Transverse colon (tissue), 4 donors: ENCODE results near the gene PRR16. TPM values are rescaled to one million over a fixed set of nuclear protein-coding genes. Genes with fewer than 3 reads are reported as not detected.

ENCODE experiments used
- DNase-seq: peaks from one replicate; pipeline ENCODE4 v3.0.0-alpha.2; 2019
- H3K27ac ChIP-seq, 4 donors: fragments of 200-600 bp; sonication (generic); 2 replicates each; pipeline ENCODE4 v1.5.1; 2016 to 2018; ENCODE audit warnings: inconsistent platforms in 4 of 4
- H3K27me3 ChIP-seq: fragments of 200-600 bp; sonication (generic); 2 replicates; pipeline ENCODE4 v1.5.1; 2017; ENCODE audit warnings: inconsistent platforms
- H3K36me3 ChIP-seq, 4 donors: fragments of 200-600 bp; sonication (generic); 2 replicates each; pipeline ENCODE4 v1.5.1; 2017 to 2019; ENCODE audit warnings: inconsistent platforms in 4 of 4
- H3K4me1 ChIP-seq, 4 donors: fragments of 200-600 bp; sonication (generic); 2 replicates each; pipeline ENCODE4 v1.5.1; 2017 to 2020; ENCODE audit warnings: inconsistent platforms in 4 of 4
- H3K4me3 ChIP-seq, 4 donors: fragments of 200-600 bp; sonication (generic); 1 replicate in 1 of 4; 2 replicates in 3 of 4; pipeline versions ENCODE4 v1.5.1 to v1.6.1; 2017 to 2019; ENCODE audit warnings: inconsistent platforms in 4 of 4
- H3K9me3 ChIP-seq, 2 donors: fragments of 200-600 bp; sonication (generic); 2 replicates each; pipeline ENCODE4 v1.5.1; 2017 to 2019; ENCODE audit warnings: inconsistent platforms in 2 of 2
- CTCF ChIP-seq, 5 experiments: fragments of 200-600 bp in 3 of 5; fragments of 450-650 bp in 2 of 5; sonication (generic) in 3 of 5; IDR thresholded peaks; 1 replicate in 2 of 5; 2 replicates in 3 of 5; pipeline ENCODE4 v1.5.1; 2016 to 2017; ENCODE audit warnings: antibody characterized with exemption in 5 of 5, inconsistent platforms in 3 of 5, mild to moderate bottlenecking in 2 of 5, moderate library complexity in 1 of 5
- EP300 ChIP-seq: sonication (generic); formaldehyde crosslinking; IDR thresholded peaks from one replicate; pipeline ENCODE4 v1.6.1; 2017; ENCODE audit warnings: antibody characterized with exemption, low read depth
- POLR2A ChIP-seq: fragments of 450-650 bp; IDR thresholded peaks from one replicate; pipeline ENCODE4 v1.6.1; 2016; ENCODE audit warnings: antibody characterized with exemption, mild to moderate bottlenecking, moderate library complexity
- POLR2AphosphoS5 ChIP-seq, 3 donors: sonication (generic); formaldehyde crosslinking; IDR thresholded peaks; one replicate each; pipeline ENCODE4 v1.6.1; 2016; ENCODE audit warnings: antibody characterized with exemption in 3 of 3
- WGBS, 2 donors: methylation state at CpG; one replicate each; pipeline ENCODE4 v1.1.5; 2018; ENCODE audit warnings: low coverage in 1 of 2; 5-methylcytosine and 5-hydroxymethylcytosine counted together
- in situ Hi-C, 4 donors: fragments of 200-750 bp; cut with MboI; loops; one replicate each; pipeline versions ENCODE4 v1.15.0 to v1.15.1; 2017; ENCODE audit warnings: low sequenced_read_pairs in 3 of 4, low pct_ligation_motif_present in 1 of 4, low pct_unique_long_range_greater_than_20kb in 1 of 4
- intact Hi-C: fragments of 100-400 bp; cut with DNase I; formaldehyde crosslinking; loops from one replicate; pipeline ENCODE4 v1.15.1; 2023; ENCODE audit warnings: low total_unique reads
- total RNA-seq, 4 donors: library from RNA; depleted of rRNA; stranded (reverse); fragments of >200 nt; gene quantifications; one replicate each; pipeline ENCODE4 v1.1.0, GENCODE V29; 2016

PRR16 gene
- total RNA-seq, 4 donors from 2014 or later, result 2.7 to 9.7 (median 6.3) TPM

GRCh38 chr5:120476063-120476462, 12.0 kb downstream of the PRR16 start:
- Histone ChIP-seq H3K4me1 (no peaks in the 10 kb centered on the region), H3K9me3 (no peaks in the 10 kb centered on the region), H3K36me3 (no peaks in the 10 kb centered on the region), H3K4me3 (no peak overlapping the region), H3K27me3 (no peaks in the 10 kb centered on the region), H3K27ac (no peak overlapping the region)
- TF ChIP-seq EP300, result no peak
- TF ChIP-seq POLR2AphosphoS5 (IDR thresholded peaks at IDR 0.05), result no peak
- no peak for TF ChIP-seq POLR2A
- no peak for TF ChIP-seq CTCF (IDR thresholded peaks at IDR 0.05)
- WGBS, 2 donors, result 76 to 89% methylated on average over 1 of the region's 1 CpG
- intact Hi-C loops, result no loop called here
- in situ Hi-C loops, result no loop called here
- DNase-seq, result no peak

- 76% methylated on average over 4 of the region's 4 CpGs for WGBS, 2 donors
Measured at GRCh38 chr5:120479066-120479465, 15.0 kb downstream of the PRR16 start.

GRCh38 chr5:120499876-120500563, 35.9 kb downstream of the PRR16 start:
- Histone ChIP-seq H3K9me3 (no peaks in the 10 kb centered on the region), H3K27me3 (no peaks in the 10 kb centered on the region), H3K4me3 (no peak overlapping the region), H3K27ac (no peak overlapping the region), H3K36me3 (no peaks in the 10 kb centered on the region), H3K4me1 (no peaks in the 10 kb centered on the region)
- no peak for DNase-seq
- in situ Hi-C loops (no loop called here), intact Hi-C loops (no loop called here)
- WGBS, 2 donors, result 76 to 80% methylated on average over 4 to 5 of the region's 5 CpGs
- TF ChIP-seq EP300, result no peak
- no peak for TF ChIP-seq CTCF (IDR thresholded peaks at IDR 0.05)
- no peak for TF ChIP-seq POLR2AphosphoS5 (IDR thresholded peaks at IDR 0.05)
- no peak for TF ChIP-seq POLR2A

More at GRCh38 chr5:120479066-120479465, 15.0 kb downstream of the PRR16 start:
- no peaks in the 10 kb centered on the region for H3K9me3 ChIP-seq
- no peak overlapping the region for H3K4me3 ChIP-seq
- no peak overlapping the region for H3K27ac ChIP-seq
- intact Hi-C loops (no loop called here), in situ Hi-C loops (no loop called here)
- DNase-seq, result no peak
- TF ChIP-seq POLR2AphosphoS5 (IDR thresholded peaks at IDR 0.05), result no peak
- no peak for TF ChIP-seq POLR2A
- no peak for TF ChIP-seq EP300
- no peak for TF ChIP-seq CTCF (IDR thresholded peaks at IDR 0.05)
- H3K27me3 ChIP-seq, result no peaks in the 10 kb centered on the region
- no peaks in the 10 kb centered on the region for H3K4me1 ChIP-seq
- no peaks in the 10 kb centered on the region for H3K36me3 ChIP-seq

- no peaks in the 10 kb centered on the region for H3K36me3 ChIP-seq
- WGBS, 2 donors, result 69 to 81% methylated on average over 4 of the region's 4 CpGs
- DNase-seq, result no peak
- H3K27ac ChIP-seq, result no peak overlapping the region
- TF ChIP-seq CTCF (IDR thresholded peaks at IDR 0.05) (no peak), EP300 (no peak)
- intact Hi-C loops, result no loop called here
- in situ Hi-C loops, result no loop called here
- H3K4me3 ChIP-seq, result no peak overlapping the region
- H3K27me3 ChIP-seq, result no peaks in the 10 kb centered on the region
- no peaks in the 10 kb centered on the region for H3K4me1 ChIP-seq
- no peaks in the 10 kb centered on the region for H3K9me3 ChIP-seq
Measured at GRCh38 chr5:120502531-120502930, 38.4 kb downstream of the PRR16 start.
